Limb (tissue), 2 donors: ENCODE data around the gene DOK1.

Experiments
- DNase-seq, 2 donors: peaks; one replicate each; pipeline ENCODE4 v3.0.0-alpha.2; 2016; ENCODE audit errors: extremely low spot score in 2 of 2

Gene DOK1

DNA sequence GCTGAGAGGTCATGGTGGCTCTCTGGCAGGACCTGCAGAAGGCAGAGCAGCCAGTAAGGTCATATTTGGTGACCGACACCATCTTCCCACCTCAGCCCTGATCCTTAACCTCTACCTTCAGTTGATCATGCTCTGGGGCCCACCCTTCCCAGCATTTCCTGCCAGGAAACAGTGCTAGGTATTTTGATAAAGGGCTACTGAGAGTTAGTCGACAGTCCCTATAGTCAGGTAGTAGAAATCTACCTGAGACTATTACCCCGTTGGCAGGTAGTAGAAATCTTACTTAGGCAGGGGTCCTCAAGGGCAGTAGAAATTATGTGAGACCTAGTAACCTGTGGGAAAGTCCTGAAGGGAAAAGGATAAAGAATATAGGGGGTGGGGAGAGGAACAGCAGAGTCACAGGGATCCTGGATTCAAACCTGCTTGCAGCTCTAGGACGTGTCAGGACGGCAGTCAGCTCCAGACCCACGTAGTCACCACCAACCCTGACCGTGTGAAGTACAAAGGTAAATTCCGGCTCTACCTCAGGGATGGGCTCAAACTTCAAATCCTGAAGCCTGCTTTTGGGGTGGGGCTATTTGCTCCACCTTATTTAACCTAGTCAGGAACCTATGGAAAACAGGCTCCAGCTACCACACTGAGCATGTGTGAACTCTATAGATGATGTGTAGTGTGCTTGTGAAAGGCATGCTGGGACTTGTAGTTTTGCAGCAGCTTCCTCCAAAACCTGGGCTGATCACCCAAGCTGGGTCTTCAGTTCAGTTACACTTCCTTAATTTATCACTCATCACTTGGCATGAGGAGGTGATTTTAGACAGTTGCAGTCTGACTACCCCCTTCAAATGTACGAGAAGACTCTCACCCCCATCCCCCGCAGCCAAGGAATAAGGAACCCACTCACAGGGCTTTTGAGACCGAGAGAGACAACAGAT is 28.5 kb upstream of the DOK1 start, which contains the start of gene DQX1:
Gene DQX1, minus strand, starts transcription at position 515 of the 932 bp plus-strand sequence. Its CDS starts 502 bp downstream, at position 13.
- DNase-seq, result no peak

DNA sequence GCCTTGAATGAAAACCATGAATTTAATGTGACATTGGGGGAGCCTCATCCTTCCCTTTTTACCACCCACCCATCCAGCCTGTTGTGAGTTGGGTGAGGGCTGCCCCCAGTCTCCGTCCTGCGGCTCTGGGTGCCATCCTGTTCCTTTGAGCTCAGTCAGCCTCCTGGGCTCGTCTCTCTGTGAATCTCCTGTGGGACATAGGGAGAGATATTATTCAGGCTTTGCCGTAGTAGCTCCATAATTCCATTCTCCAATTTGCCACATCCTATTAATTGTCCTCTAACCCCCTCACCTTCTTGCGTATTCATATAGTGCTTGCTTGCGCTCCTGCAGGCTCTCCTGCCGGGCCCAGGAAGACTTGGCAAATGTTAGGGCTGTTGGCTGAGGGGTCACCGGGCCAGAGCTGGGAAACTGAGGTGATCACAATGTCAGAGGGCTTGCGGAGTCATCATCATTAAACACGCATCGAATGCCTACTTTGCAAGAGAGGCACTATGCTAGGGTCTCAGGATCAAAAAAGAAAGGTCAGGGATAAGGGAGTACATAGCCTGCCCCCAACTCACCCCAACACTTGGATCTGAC is 27.8 kb upstream of the DOK1 start:
- DNase-seq, result no peak

DNA sequence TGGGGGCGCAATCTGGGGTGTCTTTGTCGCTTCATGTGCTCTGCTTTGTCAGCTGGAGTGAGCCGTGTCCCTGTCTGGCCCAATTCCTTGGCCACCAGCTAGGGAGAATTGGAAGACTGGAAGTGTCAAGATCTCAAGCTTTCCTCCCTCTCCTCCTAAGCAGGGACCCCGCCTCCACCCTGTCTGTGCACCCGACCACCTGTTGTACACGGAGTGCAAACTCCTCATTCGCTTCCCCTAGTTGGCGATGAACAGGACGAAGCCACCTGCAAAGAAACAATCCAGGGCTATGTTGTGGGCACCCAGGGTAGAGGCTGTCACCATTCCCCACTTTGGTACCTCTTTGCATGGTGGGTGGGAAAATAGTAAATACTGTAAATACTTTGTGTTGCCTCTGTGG is 26.8 kb upstream of the DOK1 start:
- DNase-seq, result no peak

DNA sequence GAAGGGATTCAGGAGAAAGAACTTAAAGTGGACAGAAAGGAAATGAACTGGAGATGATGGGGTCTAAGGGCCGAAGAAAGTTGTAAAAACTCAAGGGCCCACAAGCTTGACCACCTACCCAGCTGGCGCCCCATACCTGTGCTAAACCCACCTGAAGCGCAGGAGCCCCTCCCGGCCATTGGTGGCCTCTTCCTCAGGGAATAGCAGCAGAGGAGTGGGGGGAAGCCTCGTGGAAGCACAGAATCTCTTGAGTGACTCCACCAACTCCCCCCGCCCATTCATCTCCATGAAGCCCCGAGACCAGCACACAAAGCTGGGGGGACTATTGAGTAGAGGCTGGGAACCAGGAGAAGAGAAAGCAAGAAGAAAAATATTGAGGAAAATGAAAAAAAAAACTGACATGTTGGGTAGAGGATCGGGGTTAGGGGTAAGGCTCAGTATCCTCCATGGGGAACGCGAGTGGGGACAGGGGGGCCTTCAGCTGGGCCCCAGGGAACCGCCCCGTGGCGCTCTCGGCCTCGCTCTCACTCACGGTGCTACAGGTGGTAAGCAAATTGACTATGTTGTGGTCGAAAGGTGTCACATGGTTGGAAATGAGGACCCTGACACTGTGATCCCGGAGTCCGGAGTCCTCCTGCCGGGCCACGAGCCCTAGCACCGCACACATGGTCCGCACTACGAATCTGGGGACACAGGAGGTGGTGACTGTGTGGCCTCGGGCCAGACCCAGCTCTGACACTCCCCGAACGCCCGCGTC is 25.7 kb upstream of the DOK1 start:
- no peak for DNase-seq

DNA sequence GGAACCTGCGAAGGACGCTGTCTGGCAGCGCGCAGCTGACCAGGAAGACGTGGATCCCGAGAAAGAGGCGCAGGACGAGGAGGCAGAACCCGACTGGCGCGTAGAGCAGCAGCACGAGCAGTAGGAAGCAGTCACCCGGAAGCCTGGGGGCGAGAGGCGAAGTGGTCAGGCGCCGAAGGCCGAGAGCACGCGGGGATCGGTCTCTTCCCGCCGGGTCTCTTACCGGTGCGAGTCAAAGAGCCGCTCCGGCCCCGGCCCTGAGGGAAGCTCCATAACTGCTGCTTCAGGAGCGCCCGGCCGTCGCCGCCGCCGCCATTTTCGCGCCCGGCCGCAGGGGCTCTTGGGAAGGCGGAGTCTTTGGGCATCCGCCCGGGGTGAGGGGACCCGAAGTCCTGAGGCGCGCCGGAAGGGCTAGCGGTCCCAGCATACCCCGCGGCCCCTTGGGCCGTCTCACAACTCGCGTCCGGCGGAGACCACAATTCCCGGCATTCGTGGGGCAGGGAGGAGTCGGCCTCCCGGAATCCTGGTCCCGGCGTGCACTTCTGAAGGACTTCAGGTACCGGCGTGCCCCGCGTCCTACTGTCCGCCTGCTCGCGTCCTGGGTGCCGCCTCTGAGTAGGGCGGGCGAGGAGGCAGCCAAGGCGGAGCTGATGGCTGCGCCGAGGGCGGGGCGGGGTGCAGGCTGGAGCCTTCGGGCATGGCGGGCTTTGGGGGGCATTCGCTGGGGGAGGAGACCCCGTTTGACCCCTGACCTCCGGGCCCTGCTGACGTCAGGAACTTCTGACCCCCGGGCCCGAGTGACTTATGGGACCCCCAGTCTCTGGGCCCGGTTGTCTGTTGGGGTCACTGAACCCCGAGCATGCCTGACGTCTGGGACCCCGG is 24.9 kb upstream of the DOK1 start, which contains the start of the genes AUP1 and HTRA2:
Gene AUP1, minus strand, starts transcription at position 350 of the 882 bp plus-strand sequence. Its CDS starts 77 bp downstream, at position 273.
Gene HTRA2, plus strand, starts transcription at position 577 of the 882 bp plus-strand sequence. Its CDS starts 74 bp downstream, at position 651.
- peak; percentile 97 for DNase-seq

DNA sequence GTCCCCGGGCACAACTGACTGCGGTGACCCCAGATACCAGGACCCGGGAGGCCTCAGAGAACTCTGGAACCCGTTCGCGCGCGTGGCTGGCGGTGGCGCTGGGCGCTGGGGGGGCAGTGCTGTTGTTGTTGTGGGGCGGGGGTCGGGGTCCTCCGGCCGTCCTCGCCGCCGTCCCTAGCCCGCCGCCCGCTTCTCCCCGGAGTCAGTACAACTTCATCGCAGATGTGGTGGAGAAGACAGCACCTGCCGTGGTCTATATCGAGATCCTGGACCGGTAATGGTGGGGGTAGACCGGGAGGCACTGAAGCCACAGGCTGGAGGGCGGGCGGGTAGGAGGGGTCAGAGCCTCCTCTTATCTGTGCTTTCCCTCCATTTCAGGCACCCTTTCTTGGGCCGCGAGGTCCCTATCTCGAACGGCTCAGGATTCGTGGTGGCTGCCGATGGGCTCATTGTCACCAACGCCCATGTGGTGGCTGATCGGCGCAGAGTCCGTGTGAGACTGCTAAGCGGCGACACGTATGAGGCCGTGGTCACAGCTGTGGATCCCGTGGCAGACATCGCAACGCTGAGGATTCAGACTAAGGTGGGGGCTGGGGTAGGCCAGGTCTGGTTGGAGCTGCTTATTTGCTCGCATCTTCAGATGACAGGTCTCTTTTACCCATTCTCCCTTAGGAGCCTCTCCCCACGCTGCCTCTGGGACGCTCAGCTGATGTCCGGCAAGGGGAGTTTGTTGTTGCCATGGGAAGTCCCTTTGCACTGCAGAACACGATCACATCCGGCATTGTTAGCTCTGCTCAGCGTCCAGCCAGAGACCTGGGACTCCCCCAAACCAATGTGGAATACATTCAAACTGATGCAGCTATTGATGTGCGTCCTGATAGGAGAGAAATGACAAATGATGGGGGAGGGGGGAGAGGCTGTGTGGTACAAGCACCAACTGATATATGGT is 24.0 kb upstream of the DOK1 start:
- no peak for DNase-seq

- no peak for DNase-seq
Observed at GRCh38 chr2:74531666-74532065, 22.9 kb upstream of the DOK1 start.

DNA sequence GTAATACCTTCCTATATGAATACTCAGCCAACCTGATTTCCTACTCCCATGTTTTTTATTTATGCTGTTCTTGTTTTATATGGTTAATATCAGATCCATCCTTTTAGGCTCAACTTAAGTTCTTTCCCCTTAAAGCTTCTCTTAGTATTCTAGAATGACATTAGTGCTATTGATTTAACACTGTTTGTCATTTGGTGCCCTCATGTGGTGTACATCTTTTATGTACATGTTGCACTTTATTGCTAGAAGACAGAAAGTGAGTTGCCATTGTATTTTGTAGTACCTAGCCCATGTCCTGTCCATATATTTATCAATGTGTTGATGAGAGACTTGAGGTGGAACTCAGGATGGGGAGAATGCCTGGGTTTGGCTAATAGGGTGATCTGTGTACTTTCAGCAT is 22.3 kb upstream of the DOK1 start:
- DNase-seq, result no peak

- DNase-seq, result no peak
Observed at GRCh38 chr2:74533464-74533863, 21.1 kb upstream of the DOK1 start.

- no peak for DNase-seq
Observed at GRCh38 chr2:74534411-74534810, 20.1 kb upstream of the DOK1 start.

DNA sequence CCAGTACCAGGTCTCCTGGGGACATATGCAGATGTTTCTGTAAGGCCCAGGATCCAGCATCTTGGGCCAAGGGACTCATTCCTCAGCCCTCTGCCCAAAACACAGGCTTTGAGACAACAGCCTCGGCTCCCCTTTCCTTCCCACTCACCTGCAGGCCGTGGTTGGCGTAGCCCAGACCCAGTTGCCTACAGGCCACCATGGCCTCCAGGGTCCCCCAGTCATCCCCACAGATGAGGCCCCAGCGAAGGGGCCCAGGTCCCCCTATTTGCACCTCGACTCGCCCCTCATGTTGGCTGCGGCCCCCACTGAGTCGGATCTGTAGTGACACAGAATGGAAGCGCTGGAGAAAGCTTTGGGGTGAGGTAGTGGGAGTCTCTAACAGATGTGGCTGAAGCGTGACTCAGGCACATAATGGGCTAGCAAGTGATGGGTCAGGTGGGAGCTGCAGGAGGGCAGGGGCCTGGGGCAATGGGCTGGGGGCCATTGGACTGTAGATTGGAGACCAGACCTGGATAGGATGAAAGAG is 19.0 kb upstream of the DOK1 start:
- no peak for DNase-seq

DNA sequence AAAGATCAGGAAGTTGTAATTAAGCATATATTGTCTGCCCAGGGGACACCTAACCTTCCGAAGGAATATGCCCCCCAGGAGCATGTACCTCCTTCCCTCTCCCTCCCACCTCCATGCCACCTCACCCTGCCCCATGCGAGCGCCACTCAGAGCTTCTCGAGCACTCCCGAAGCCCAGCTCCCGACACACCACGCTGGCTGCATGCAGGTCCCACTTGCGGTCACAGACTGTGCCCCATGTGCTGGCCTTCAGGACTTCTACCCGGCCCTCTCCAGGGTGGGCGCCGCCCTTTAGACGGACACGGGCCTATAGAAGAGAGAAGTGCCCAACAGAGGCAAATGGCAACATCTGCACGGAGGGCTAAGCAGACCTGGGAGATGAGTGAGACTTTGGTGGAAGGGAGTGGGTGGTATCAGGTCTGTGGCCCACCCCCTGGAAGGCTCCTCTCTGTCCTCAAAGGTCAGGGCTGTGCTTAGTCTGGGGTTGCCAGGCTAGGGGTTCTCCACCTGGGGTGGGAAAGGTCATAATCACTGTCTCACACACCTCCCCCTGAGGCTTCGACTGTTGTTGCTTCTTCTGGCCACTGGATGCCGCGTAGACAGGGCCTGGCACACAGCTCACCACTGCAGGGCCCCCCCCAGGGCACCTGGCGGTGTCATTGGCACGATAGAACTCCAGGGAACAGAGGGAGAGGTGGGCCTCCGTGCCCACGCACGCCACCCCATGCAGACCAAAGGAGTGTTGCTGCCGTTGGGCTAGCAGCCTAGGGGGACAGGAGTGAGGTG is 18.2 kb upstream of the DOK1 start:
- no peak for DNase-seq

GRCh38 chr2:74537140-74537539 is 17.4 kb upstream of the DOK1 start:
- DNase-seq, result no peak

DNA sequence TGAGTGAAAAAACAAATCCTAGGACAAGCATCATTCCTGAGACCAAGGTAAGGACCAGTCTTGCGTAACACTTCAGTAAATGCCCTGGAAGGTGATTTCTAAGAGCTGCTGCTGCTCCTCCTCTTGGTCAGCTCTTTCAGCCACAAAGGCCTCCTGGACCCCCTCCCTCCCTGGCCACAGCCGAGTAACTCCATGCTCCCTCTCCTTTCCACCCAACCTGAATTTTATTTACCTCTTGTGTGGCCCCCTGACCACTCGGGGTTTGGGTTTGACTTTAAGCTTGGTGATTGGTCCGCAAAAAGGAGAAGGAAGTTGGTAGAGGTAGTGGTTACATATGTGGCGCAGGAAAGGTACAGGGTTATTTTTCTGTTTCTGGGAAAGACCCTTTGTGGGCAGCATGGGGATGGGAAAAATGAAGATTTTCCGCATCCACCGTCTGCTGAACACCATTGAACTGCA is 15.6 kb upstream of the DOK1 start:
- DNase-seq, result no peak

- DNase-seq, result no peak
Observed at GRCh38 chr2:74540291-74540690, 14.2 kb upstream of the DOK1 start.

GRCh38 chr2:74542978-74543377 is 11.5 kb upstream of the DOK1 start:
- no peak for DNase-seq

- DNase-seq, result no peak
Observed at GRCh38 chr2:74544634-74545033, 9.9 kb upstream of the DOK1 start.

DNA sequence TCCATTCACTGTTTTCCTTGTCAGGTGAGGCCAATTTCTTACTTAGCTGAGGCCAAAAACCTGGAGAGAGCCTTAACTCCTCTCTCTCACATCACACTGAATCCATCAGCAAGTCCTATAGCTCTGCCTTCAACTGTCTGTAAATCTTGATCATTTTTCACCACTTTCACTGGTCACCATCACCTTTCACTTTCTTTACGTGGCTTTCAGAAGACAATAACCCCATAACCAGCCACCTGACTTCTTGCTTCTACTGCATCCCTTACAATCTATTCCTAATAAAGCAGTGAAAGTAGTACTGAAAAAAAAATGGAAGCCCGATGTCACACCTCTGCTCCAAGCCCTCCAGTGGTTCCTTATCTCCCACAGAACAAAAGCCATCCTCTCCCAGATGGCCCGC is 8.5 kb upstream of the DOK1 start:
- peak in 1 of 2 donors; percentile 3 for DNase-seq
